Keratinocyte (primary cell): ENCODE data around the gene AKAP13.

Experiments
- EZH2 ChIP-seq: IDR thresholded peaks from one replicate; pipeline ENCODE4 v1.6.1; 2012; ENCODE audit warnings: inconsistent platforms, mild to moderate bottlenecking, low read length, moderate library complexity
- TF ChIP-seq, protein P1 (sequence below), 3 experiments: IDR thresholded peaks in 1 of 3; conservative IDR thresholded peaks in 1 of 3; optimal IDR thresholded peaks in 1 of 3; 2 replicates in 2 of 3; 3 replicates in 1 of 3; pipeline versions ENCODE3 to v1.5.1; 2011; ENCODE audit warnings: low read length in 3 of 3, mild to moderate bottlenecking in 3 of 3, moderate library complexity in 2 of 3, control low read depth in 1 of 3, inconsistent platforms in 1 of 3; ENCODE audit not compliant: insufficient read depth in 2 of 3; ENCODE audit errors: extremely low read depth in 1 of 3

DNA sequence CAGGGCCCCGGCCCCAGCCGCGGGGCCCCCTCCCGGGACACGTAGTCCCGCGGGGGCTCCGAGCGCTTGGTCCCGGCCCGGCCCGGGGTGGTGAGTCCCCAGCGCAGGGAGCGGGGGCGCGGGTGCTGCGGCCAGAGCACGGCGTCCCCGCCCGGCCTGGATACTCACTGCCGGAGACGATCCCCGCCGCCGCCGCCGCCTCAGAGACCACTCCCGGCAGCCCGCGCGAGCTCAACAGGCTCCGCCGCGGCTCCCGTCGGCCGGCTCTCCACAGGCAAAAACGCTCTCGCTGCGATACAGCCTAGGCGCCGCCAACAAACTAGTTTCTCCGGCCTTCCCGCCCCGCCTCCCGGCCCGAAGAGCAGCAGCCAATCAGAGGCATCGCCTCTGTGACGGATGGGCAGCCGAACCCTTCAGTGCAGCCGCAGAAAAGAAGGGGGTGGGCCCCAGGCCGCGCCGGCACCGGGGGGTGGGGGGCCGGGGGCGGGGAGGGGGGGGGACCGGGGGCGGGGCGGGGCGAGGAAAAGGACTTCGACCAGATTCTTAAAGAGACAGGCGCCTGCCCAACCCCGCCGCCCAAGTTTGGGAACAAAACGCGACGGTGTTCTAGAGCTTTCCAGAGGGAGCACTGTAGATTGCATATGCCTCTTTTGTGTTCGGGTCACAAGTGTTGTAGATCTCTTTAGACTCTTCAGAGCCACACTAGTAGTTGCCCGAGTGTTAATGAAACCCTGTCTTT lies 414.4 kb downstream of the AKAP13 start, which contains the start of gene KLHL25:
- TF ChIP-seq EZH2 = no peak
- TF ChIP-seq, protein P1, sequence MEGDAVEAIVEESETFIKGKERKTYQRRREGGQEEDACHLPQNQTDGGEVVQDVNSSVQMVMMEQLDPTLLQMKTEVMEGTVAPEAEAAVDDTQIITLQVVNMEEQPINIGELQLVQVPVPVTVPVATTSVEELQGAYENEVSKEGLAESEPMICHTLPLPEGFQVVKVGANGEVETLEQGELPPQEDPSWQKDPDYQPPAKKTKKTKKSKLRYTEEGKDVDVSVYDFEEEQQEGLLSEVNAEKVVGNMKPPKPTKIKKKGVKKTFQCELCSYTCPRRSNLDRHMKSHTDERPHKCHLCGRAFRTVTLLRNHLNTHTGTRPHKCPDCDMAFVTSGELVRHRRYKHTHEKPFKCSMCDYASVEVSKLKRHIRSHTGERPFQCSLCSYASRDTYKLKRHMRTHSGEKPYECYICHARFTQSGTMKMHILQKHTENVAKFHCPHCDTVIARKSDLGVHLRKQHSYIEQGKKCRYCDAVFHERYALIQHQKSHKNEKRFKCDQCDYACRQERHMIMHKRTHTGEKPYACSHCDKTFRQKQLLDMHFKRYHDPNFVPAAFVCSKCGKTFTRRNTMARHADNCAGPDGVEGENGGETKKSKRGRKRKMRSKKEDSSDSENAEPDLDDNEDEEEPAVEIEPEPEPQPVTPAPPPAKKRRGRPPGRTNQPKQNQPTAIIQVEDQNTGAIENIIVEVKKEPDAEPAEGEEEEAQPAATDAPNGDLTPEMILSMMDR (optimal IDR thresholded peaks at IDR 0.05 in 1 of 3, IDR thresholded peaks at IDR 0.05 in 1 of 3, conservative IDR thresholded peaks at IDR 0.05 in 1 of 3; ENCODE audit: extremely low read depth in 1 of 3, insufficient read depth in 2 of 3, low read length in 3 of 3) = no peak
